IMR-90 (cell line): ENCODE measurements around the gene FBXO17. TPM values are rescaled to one million over a fixed set of nuclear protein-coding genes. Genes with fewer than 3 reads are reported as not detected.

Experiments used
- ATAC-seq: fragments of 200-7000 bp; cut with Tn5 transposase; 2 replicates; pipeline ENCODE4 v1.9.1; 2020; ENCODE audit warnings: low read depth, mild to moderate bottlenecking, moderate library complexity
- BruUV-seq: library from RNA; stranded (reverse); fragments of 400-500 nt; replicated peaks from 2 replicates; lab custom pipeline; 2021; lab: Mats Ljungman, UMichigan
- CTCF ChIA-PET: fragments of 300-600 bp; formaldehyde crosslinking; extraction: SDS; loops from one replicate; lab custom pipeline; 2021; ENCODE audit warnings: antibody characterized with exemption; lab: Yijun Ruan, JAX
- POLR2A ChIA-PET: fragments of 300-600 bp; sonication (Branson Sonifier 250); formaldehyde crosslinking; loops from one replicate; lab custom pipeline; 2022; ENCODE audit warnings: antibody characterized with exemption; ENCODE audit not compliant: unreplicated experiment; lab: Charles Lee
- DNase-seq: peaks from one replicate; pipeline ENCODE4 v3.0.0; 2013
- H2AFZ ChIP-seq: replicated peaks from 2 replicates; pipeline ENCODE3; 2013; ENCODE audit warnings: low read length, mild to moderate bottlenecking; ENCODE audit not compliant: poor library complexity
- H2AK5ac ChIP-seq: 2 replicates; pipeline ENCODE4 v1.6.1; 2013; ENCODE audit warnings: low read depth, low read length, inconsistent platforms
- H2AK9ac ChIP-seq: replicated peaks from 2 replicates; pipeline ENCODE3; 2013; ENCODE audit warnings: mild to moderate bottlenecking, low read depth, low read length, moderate library complexity; ENCODE audit not compliant: poor library complexity
- H2BK120ac ChIP-seq: 2 replicates; pipeline ENCODE4 v1.6.1; 2013; ENCODE audit warnings: low read depth, low read length, inconsistent platforms
- H2BK15ac ChIP-seq: 3 replicates; pipeline ENCODE4 v1.6.1; 2013; ENCODE audit warnings: low read depth, low read length, inconsistent platforms
- H2BK20ac ChIP-seq: 2 replicates; pipeline ENCODE4 v1.6.1; 2013; ENCODE audit warnings: low read depth, mild to moderate bottlenecking, inconsistent platforms, low read length, moderate library complexity
- H2BK5ac ChIP-seq: 2 replicates; pipeline ENCODE4 v1.6.1; 2013; ENCODE audit warnings: mild to moderate bottlenecking, low read depth, low read length, inconsistent platforms; ENCODE audit not compliant: poor library complexity, severe bottlenecking
- H3K14ac ChIP-seq: replicated peaks from 2 replicates; pipeline ENCODE4 v1.6.1; 2013; ENCODE audit warnings: low read depth, low read length, inconsistent platforms
- H3K18ac ChIP-seq: 2 replicates; pipeline ENCODE4 v1.6.1; 2013; ENCODE audit warnings: low read depth, low read length, control low read depth
- H3K23ac ChIP-seq: 2 replicates; pipeline ENCODE4 v1.6.1; 2013; ENCODE audit warnings: low read depth, low read length, inconsistent platforms
- H3K27ac ChIP-seq: 2 replicates; pipeline ENCODE4 v1.5.1; 2013; ENCODE audit warnings: mild to moderate bottlenecking, control low read depth, low read length; ENCODE audit not compliant: insufficient read depth
- H3K27me3 ChIP-seq: 2 replicates; pipeline ENCODE4 v1.6.1; 2013; ENCODE audit warnings: low read length; ENCODE audit not compliant: control insufficient read depth, insufficient read depth
- H3K36me3 ChIP-seq: 2 replicates; pipeline ENCODE4 v1.6.1; 2013; ENCODE audit warnings: low read length, mixed read lengths; ENCODE audit not compliant: control insufficient read depth, insufficient read depth
- H3K4ac ChIP-seq: 2 replicates; pipeline ENCODE4 v1.6.1; 2013; ENCODE audit warnings: low read depth, low read length, inconsistent platforms
- H3K4me1 ChIP-seq: 2 replicates; pipeline ENCODE4 v1.6.1; 2013; ENCODE audit warnings: low read length, mixed read lengths; ENCODE audit not compliant: control insufficient read depth, insufficient read depth
- H3K4me2 ChIP-seq: 2 replicates; pipeline ENCODE4 v1.6.1; 2013; ENCODE audit warnings: low read depth, mild to moderate bottlenecking, control low read depth, low read length, moderate library complexity
- H3K4me3 ChIP-seq: 2 replicates; pipeline ENCODE4 v1.5.1; 2013; ENCODE audit warnings: low read depth, mild to moderate bottlenecking, control low read depth, low read length, moderate library complexity; ENCODE audit not compliant: insufficient read depth
- H3K56ac ChIP-seq: 2 replicates; pipeline ENCODE4 v1.6.1; 2013; ENCODE audit warnings: low read length, inconsistent platforms; ENCODE audit not compliant: insufficient read depth; ENCODE audit errors: extremely low read depth
- H3K79me1 ChIP-seq, 2 experiments: 2 replicates each; pipeline ENCODE4 v1.6.1; 2013; ENCODE audit warnings: low read length in 2 of 2, inconsistent platforms in 1 of 2, low read depth in 1 of 2
- H3K9ac ChIP-seq: 2 replicates; pipeline ENCODE4 v1.6.1; 2013; ENCODE audit warnings: low read depth, low read length, control low read depth
- H3K9me1 ChIP-seq: 2 replicates; pipeline ENCODE4 v1.6.1; 2013; ENCODE audit warnings: low read length, inconsistent platforms; ENCODE audit not compliant: insufficient read depth
- H3K9me3 ChIP-seq: 2 replicates; pipeline ENCODE4 v1.6.1; 2013; ENCODE audit warnings: low read length; ENCODE audit not compliant: control insufficient read depth, insufficient read depth
- H4K20me1 ChIP-seq: 2 replicates; pipeline ENCODE4 v1.6.1; 2013; ENCODE audit warnings: low read length, inconsistent platforms; ENCODE audit not compliant: insufficient read depth
- H4K5ac ChIP-seq: 2 replicates; pipeline ENCODE4 v1.6.1; 2013; ENCODE audit warnings: mild to moderate bottlenecking, low read depth, low read length, control low read depth
- H4K8ac ChIP-seq, 2 experiments: 2 replicates each; pipeline ENCODE4 v1.6.1; 2013; ENCODE audit warnings: low read depth in 2 of 2, low read length in 2 of 2, control low read depth in 1 of 2, inconsistent platforms in 1 of 2
- H4K91ac ChIP-seq: 2 replicates; pipeline ENCODE4 v1.6.1; 2013; ENCODE audit warnings: low read depth, low read length, inconsistent platforms; ENCODE audit not compliant: insufficient read depth
- BHLHE40 ChIP-seq: fragments of 150-350 bp; IDR thresholded peaks from 2 replicates; pipeline ENCODE4 v1.6.1; 2016; ENCODE audit warnings: mild to moderate bottlenecking, low read depth, low read length
- CEBPB ChIP-seq: IDR thresholded peaks from 2 replicates; pipeline ENCODE4 v1.6.1; 2012; ENCODE audit warnings: low read depth, low read length, improper control_type of control experiment
- CHD1 ChIP-seq: IDR thresholded peaks from 2 replicates; pipeline ENCODE4 v1.6.1; 2012; ENCODE audit warnings: low read depth, low read length, improper control_type of control experiment
- CTCF ChIP-seq: conservative IDR thresholded peaks from 2 replicates; pipeline ENCODE4 v1.5.1; 2012; ENCODE audit warnings: mild to moderate bottlenecking, low read depth, low read length, improper control_type of control experiment
- FOS ChIP-seq: fragments of 150-350 bp; IDR thresholded peaks from 2 replicates; pipeline ENCODE4 v1.6.1; 2016; ENCODE audit warnings: low read depth, low read length
- MAZ ChIP-seq: IDR thresholded peaks from 2 replicates; pipeline ENCODE4 v1.6.1; 2012; ENCODE audit warnings: low read depth, mild to moderate bottlenecking, low read length, improper control_type of control experiment, moderate library complexity, borderline replicate concordance
- MXI1 ChIP-seq: IDR thresholded peaks from 2 replicates; pipeline ENCODE4 v1.6.1; 2012; ENCODE audit warnings: low read depth, mild to moderate bottlenecking, low read length, moderate library complexity, borderline replicate concordance
- NFE2L2 ChIP-seq: fragments of 150-350 bp; IDR thresholded peaks from 2 replicates; pipeline ENCODE4 v1.6.1; 2016; ENCODE audit warnings: low read depth, mild to moderate bottlenecking, low read length
- POLR2A ChIP-seq: IDR thresholded peaks from 2 replicates; pipeline ENCODE4 v1.6.1; 2012; ENCODE audit warnings: mild to moderate bottlenecking, low read depth, low read length
- RAD21 ChIP-seq: IDR thresholded peaks from 2 replicates; pipeline ENCODE4 v1.6.1; 2012; ENCODE audit warnings: low read length, improper control_type of control experiment
- RCOR1 ChIP-seq: IDR thresholded peaks from 2 replicates; pipeline ENCODE4 v1.6.1; 2012; ENCODE audit warnings: mild to moderate bottlenecking, low read length, improper control_type of control experiment; ENCODE audit not compliant: insufficient replicate concordance
- RFX5 ChIP-seq: IDR thresholded peaks from 2 replicates; pipeline ENCODE4 v1.8.0; 2012; ENCODE audit warnings: low read depth, mild to moderate bottlenecking, low read length, moderate library complexity
- SMC3 ChIP-seq: fragments of 150-350 bp; IDR thresholded peaks from 2 replicates; pipeline ENCODE4 v1.6.1; 2016; ENCODE audit warnings: low read depth, mild to moderate bottlenecking, antibody characterized with exemption, low read length, moderate library complexity
- USF2 ChIP-seq: fragments of 150-350 bp; IDR thresholded peaks from 2 replicates; pipeline ENCODE4 v1.6.1; 2017; ENCODE audit warnings: mild to moderate bottlenecking, antibody characterized with exemption, low read length, low read depth
- WGBS, 2 experiments: methylation state at CpG; one replicate each; pipeline versions ENCODE4 v1.1.5 to v1.1.7; 2013; ENCODE audit warnings: missing lambda C conversion rate in 2 of 2; ENCODE audit not compliant: insufficient read length in 1 of 2; ENCODE audit errors: extremely low coverage in 2 of 2; 5-methylcytosine and 5-hydroxymethylcytosine counted together
- dilution Hi-C: fragments of 300-500 bp; cut with HindIII; formaldehyde crosslinking; loops from one replicate; pipeline ENCODE4 v1.14.3; 2018; ENCODE audit warnings: low sequenced_read_pairs; ENCODE audit not compliant: unreplicated experiment
- in situ Hi-C: fragments of 300-500 bp; cut with MboI; formaldehyde crosslinking; loops from 3 replicates; pipeline ENCODE4 v1.14.3; 2019; ENCODE audit warnings: low sequenced_read_pairs, inconsistent platforms, mixed read lengths
- intact Hi-C: fragments of 100-400 bp; cut with micrococcal nuclease; formaldehyde crosslinking; loops from 2 replicates; pipeline ENCODE4 v1.10.0; 2022
- polyA plus RNA-seq, 3 experiments: library from polyadenylated mRNA; depleted of rRNA; stranded (reverse); fragments of >200 nt; gene quantifications; 2 replicates each; pipeline ENCODE4 v1.2.3, GENCODE V29; 2012; ENCODE audit warnings: low replicate concordance in 1 of 3
- total RNA-seq: library from RNA; depleted of rRNA; stranded (reverse); fragments of >200 nt; gene quantifications from 2 replicates; pipeline ENCODE4 v1.2.3, GENCODE V29; 2012
- TF ChIP-seq, protein P1 (sequence below): fragments of 150-350 bp; IDR thresholded peaks from 2 replicates; pipeline ENCODE4 v1.6.1; 2016; ENCODE audit warnings: low read depth, mild to moderate bottlenecking, low read length, moderate library complexity, borderline replicate concordance

FBXO17 gene
- total and polyA plus RNA-seq, 2 of the 4 experiments (the other 2 are of a cell fraction): 10.8 to 20.7 TPM

DNA sequence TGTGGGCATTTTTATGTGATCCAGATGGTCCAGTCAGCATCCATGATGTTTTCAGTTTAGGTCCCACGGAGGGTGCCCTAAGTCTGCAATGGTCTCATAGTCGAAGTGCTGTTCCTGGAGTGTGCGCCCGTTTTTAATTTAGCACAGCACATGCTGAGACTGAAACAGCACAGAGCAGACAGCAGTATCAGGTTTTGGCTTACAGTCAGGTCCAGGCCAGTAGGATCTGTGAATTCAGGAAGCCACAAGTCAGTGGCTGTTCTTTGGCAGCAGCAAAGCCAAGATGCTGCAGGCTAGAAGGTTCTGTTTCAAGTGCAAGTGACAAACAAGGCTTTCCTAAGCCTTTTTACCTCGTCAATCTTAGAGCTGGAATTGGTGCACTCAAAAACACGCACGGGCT is 38.5 kb upstream of the FBXO17 start:
- Histone ChIP-seq H3K9me1 (no peaks in the 10 kb centered on the region), H2AK9ac (no peak overlapping the region), H2BK20ac (no peak overlapping the region), H2AK5ac (no peak overlapping the region), H3K79me1 (no peaks in the 10 kb centered on the region), H4K91ac (no peak overlapping the region), H3K23ac (no peak overlapping the region), H2BK120ac (no peak overlapping the region), H3K27ac (no peak overlapping the region), H3K4ac (no peak overlapping the region), H3K36me3 (no peaks in the 10 kb centered on the region), H3K4me3 (no peak overlapping the region), H3K9ac (no peak overlapping the region), H3K27me3 (peaks cover 15% of the 10 kb centered on the region), H3K4me1 (no peaks in the 10 kb centered on the region), H3K56ac (no peak overlapping the region), H3K9me3 (no peaks in the 10 kb centered on the region), H2BK5ac (no peak overlapping the region), H4K8ac (no peak overlapping the region), H4K20me1 (no peaks in the 10 kb centered on the region), H3K18ac (no peak overlapping the region), H3K14ac (no peak overlapping the region), H2BK15ac (no peak overlapping the region), H4K5ac (no peak overlapping the region), H2AFZ (no peak overlapping the region), H3K4me2 (no peak overlapping the region)
- no peak for TF ChIP-seq MXI1
- TF ChIP-seq MAZ: no peak
- TF ChIP-seq RAD21: no peak
- TF ChIP-seq RCOR1: no peak
- no peak for TF ChIP-seq CHD1
- TF ChIP-seq POLR2A: no peak
- TF ChIP-seq CEBPB: no peak
- TF ChIP-seq, protein P1, sequence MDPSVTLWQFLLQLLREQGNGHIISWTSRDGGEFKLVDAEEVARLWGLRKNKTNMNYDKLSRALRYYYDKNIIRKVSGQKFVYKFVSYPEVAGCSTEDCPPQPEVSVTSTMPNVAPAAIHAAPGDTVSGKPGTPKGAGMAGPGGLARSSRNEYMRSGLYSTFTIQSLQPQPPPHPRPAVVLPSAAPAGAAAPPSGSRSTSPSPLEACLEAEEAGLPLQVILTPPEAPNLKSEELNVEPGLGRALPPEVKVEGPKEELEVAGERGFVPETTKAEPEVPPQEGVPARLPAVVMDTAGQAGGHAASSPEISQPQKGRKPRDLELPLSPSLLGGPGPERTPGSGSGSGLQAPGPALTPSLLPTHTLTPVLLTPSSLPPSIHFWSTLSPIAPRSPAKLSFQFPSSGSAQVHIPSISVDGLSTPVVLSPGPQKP: no peak
- TF ChIP-seq CTCF: no peak
- no peak for TF ChIP-seq BHLHE40
- TF ChIP-seq USF2: no peak
- TF ChIP-seq FOS: no peak
- no peak for TF ChIP-seq RFX5
- no peak for TF ChIP-seq NFE2L2
- no peak for TF ChIP-seq SMC3
- intact Hi-C loops: no loop called here
- 61% methylated on average over 7 of the region's 7 CpGs; no CpG with 5 or more reads in 1 of the 2 experiments for WGBS, 2 experiments
- DNase-seq (no peak), ATAC-seq (no peak)
- dilution Hi-C loops: no loop called here
- in situ Hi-C loops: no loop called here
- no TSS peak for BruUV-seq
- CTCF ChIA-PET: interaction anchor here (0.7 kb wide), 1 partner anchor 43 kb away, joined by 3 read pairs; no protein-coding TSS in a partner anchor
- POLR2A ChIA-PET: no interaction called here
